Measurements from ENCODE around the gene ARFGEF2. TPM values are rescaled to one million over a fixed set of nuclear protein-coding genes. Genes with fewer than 3 reads are reported as not detected.

Gene ARFGEF2
- total RNA-seq, 1 experiment from 2014 or later, result 20.9 TPM

- H3K27me3 Mint-ChIP-seq (ENCODE audit: low read depth), result no peaks in the 10 kb centered on the region
- CTCF ChIA-PET, result no interaction called here
- POLR2A ChIA-PET, result no interaction called here
- no peak overlapping the region for H3K4me3 Mint-ChIP-seq
- DNase-seq (ENCODE audit: low spot score) (no peak), ATAC-seq (no peak)
- peaks cover 10% of the 10 kb centered on the region for H3K36me3 Mint-ChIP-seq
- 0 out of 2 replicates have a peak overlapping the region, but pooled peaks have one; percentile 9 for H3K27ac Mint-ChIP-seq
- TF ChIP-seq FOXP4 (CRISPR knock-in tag; IDR thresholded peaks at IDR 0.05) (no peak), ZBTB43 (CRISPR knock-in tag; IDR thresholded peaks at IDR 0.05) (no peak), NFATC4 (CRISPR knock-in tag; IDR thresholded peaks at IDR 0.05) (no peak)
- TF ChIP-seq, protein P1, sequence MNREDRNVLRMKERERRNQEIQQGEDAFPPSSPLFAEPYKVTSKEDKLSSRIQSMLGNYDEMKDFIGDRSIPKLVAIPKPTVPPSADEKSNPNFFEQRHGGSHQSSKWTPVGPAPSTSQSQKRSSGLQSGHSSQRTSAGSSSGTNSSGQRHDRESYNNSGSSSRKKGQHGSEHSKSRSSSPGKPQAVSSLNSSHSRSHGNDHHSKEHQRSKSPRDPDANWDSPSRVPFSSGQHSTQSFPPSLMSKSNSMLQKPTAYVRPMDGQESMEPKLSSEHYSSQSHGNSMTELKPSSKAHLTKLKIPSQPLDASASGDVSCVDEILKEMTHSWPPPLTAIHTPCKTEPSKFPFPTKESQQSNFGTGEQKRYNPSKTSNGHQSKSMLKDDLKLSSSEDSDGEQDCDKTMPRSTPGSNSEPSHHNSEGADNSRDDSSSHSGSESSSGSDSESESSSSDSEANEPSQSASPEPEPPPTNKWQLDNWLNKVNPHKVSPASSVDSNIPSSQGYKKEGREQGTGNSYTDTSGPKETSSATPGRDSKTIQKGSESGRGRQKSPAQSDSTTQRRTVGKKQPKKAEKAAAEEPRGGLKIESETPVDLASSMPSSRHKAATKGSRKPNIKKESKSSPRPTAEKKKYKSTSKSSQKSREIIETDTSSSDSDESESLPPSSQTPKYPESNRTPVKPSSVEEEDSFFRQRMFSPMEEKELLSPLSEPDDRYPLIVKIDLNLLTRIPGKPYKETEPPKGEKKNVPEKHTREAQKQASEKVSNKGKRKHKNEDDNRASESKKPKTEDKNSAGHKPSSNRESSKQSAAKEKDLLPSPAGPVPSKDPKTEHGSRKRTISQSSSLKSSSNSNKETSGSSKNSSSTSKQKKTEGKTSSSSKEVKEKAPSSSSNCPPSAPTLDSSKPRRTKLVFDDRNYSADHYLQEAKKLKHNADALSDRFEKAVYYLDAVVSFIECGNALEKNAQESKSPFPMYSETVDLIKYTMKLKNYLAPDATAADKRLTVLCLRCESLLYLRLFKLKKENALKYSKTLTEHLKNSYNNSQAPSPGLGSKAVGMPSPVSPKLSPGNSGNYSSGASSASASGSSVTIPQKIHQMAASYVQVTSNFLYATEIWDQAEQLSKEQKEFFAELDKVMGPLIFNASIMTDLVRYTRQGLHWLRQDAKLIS (CRISPR knock-in tag; IDR thresholded peaks at IDR 0.05; ENCODE audit: borderline replicate concordance), result no peak
- H3K9me3 Mint-ChIP-seq, result no peaks in the 10 kb centered on the region
- H3K4me1 Mint-ChIP-seq, result peaks cover 9% of the 10 kb centered on the region; the same call in 1 of the 2 replicates
Observed at GRCh38 chr20:48944663-48945297, 23.3 kb downstream of the ARFGEF2 start.

- no peak for ATAC-seq
- no peak overlapping the region for H3K4me3 Mint-ChIP-seq
- H3K36me3 Mint-ChIP-seq, result peaks cover 14% of the 10 kb centered on the region
- POLR2A ChIA-PET, result no interaction called here
- no peak for TF ChIP-seq FOXK1 (CRISPR knock-in tag; IDR thresholded peaks at IDR 0.05)
- no peak for TF ChIP-seq MYBL2 (CRISPR knock-in tag; IDR thresholded peaks at IDR 0.05)
- no peak for TF ChIP-seq PREB (CRISPR knock-in tag; IDR thresholded peaks at IDR 0.05; ENCODE audit: borderline replicate concordance)
- TF ChIP-seq RELA (CRISPR knock-in tag; IDR thresholded peaks at IDR 0.05; ENCODE audit: borderline replicate concordance), result no peak
- TF ChIP-seq ZNF232 (CRISPR knock-in tag; IDR thresholded peaks at IDR 0.05), result no peak
- TF ChIP-seq ZNF416 (CRISPR knock-in tag; IDR thresholded peaks at IDR 0.05), result no peak
- TF ChIP-seq, protein P2, sequence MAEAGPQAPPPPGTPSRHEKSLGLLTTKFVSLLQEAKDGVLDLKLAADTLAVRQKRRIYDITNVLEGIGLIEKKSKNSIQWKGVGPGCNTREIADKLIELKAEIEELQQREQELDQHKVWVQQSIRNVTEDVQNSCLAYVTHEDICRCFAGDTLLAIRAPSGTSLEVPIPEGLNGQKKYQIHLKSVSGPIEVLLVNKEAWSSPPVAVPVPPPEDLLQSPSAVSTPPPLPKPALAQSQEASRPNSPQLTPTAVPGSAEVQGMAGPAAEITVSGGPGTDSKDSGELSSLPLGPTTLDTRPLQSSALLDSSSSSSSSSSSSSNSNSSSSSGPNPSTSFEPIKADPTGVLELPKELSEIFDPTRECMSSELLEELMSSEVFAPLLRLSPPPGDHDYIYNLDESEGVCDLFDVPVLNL (CRISPR knock-in tag; IDR thresholded peaks at IDR 0.05; ENCODE audit: borderline replicate concordance, low read depth), result no peak
- TF ChIP-seq ATF1 (CRISPR knock-in tag; IDR thresholded peaks at IDR 0.05), result no peak
- no peak for TF ChIP-seq ZBTB43 (CRISPR knock-in tag; IDR thresholded peaks at IDR 0.05)
- H3K4me1 Mint-ChIP-seq, result peaks cover 9% of the 10 kb centered on the region; the same call in 1 of the 2 replicates
- CTCF ChIA-PET, result interaction anchor here (1.6 to 4.8 kb wide), 2 partner anchors 288 to 310 kb away, joined by 3 to 31 read pairs; no protein-coding TSS in a partner anchor
- no peak for DNase-seq (ENCODE audit: low spot score)
- H3K9me3 Mint-ChIP-seq, result no peaks in the 10 kb centered on the region
- no peaks in the 10 kb centered on the region for H3K27me3 Mint-ChIP-seq (ENCODE audit: low read depth)
- no peak overlapping the region for H3K27ac Mint-ChIP-seq
Observed at GRCh38 chr20:48945840-48946514, 24.5 kb downstream of the ARFGEF2 start.

Measured in WTC11 (cell line).